BLaER1 (cell line): Measurements from ENCODE around the gene RUNDC3A.
A peak's percentile ranks its signal among the peaks of the same experiment; 100 is the strongest.

Experiments used
- H3K27ac ChIP-seq: shearing (Covaris generic); formaldehyde crosslinking; 2 replicates; pipeline ENCODE4 v1.8.1; 2022
- H3K27me3 ChIP-seq: shearing (Covaris generic); formaldehyde crosslinking; 2 replicates; pipeline ENCODE4 v1.8.1; 2022
- H3K36me3 ChIP-seq: shearing (Covaris generic); formaldehyde crosslinking; 2 replicates; pipeline ENCODE4 v1.8.1; 2022
- H3K4me1 ChIP-seq: shearing (Covaris generic); formaldehyde crosslinking; 2 replicates; pipeline ENCODE4 v1.8.1; 2022
- H3K4me2 ChIP-seq: shearing (Covaris generic); formaldehyde crosslinking; 2 replicates; pipeline ENCODE4 v1.8.1; 2022
- H3K4me3 ChIP-seq: shearing (Covaris generic); formaldehyde crosslinking; 2 replicates; pipeline ENCODE4 v1.8.1; 2022
- H3K9ac ChIP-seq: shearing (Covaris generic); formaldehyde crosslinking; 2 replicates; pipeline ENCODE4 v1.8.1; 2022
- H3K9me3 ChIP-seq: shearing (Covaris generic); formaldehyde crosslinking; 2 replicates; pipeline ENCODE4 v1.8.1; 2022
- H4K20me1 ChIP-seq: shearing (Covaris generic); formaldehyde crosslinking; 2 replicates; pipeline ENCODE4 v1.8.1; 2022
- Cebpa-rat ChIP-seq: shearing (Covaris generic); IDR thresholded peaks from 2 replicates; pipeline ENCODE4 v1.8.1; 2022

Gene RUNDC3A

DNA sequence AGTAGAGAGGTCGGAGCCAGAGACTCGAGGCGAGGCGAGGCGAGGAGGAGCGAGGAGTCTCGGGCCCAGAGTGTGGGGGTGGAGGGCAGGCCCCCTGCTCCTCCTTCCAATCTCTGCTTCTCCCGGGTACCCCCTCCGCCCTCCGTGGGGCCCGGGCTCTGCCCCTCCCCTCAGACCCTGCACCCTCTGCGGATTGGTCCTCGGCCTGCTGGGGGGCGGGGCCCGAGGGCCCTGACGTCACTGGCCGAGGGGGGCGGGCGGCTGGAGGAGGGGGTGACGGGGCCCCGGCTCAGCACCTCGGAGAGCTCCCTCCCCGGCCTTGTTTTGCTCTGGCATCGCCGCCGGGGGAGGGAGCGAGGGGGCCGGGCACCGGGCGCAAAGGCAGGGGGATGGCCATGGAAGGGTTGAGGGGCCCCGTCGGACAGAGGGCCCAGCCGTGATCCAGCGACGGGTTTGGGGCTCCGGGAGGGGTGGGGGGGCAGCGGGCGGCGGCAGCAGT lies at the start of gene RUNDC3A:
Gene RUNDC3A (plus strand): TSS at position 282 of the 499 bp plus-strand sequence. CDS start 232 bp downstream, outside the sequence.
- Histone ChIP-seq H3K4me2 (peak within 1 kb of the TSS; percentile 88), H3K9ac (no peak within 1 kb of the TSS), H3K27ac (no peak within 1 kb of the TSS), H3K27me3 (peaks cover 37% of the 10 kb centered on the region), H3K4me3 (peak within 1 kb of the TSS; percentile 61), H4K20me1 (peaks cover 27% of the 10 kb centered on the region; the same call in 1 of the 2 replicates), H3K4me1 (peaks cover 15% of the 10 kb centered on the region), H3K9me3 (no peaks in the 10 kb centered on the region), H3K36me3 (no peaks in the 10 kb centered on the region)
- TF ChIP-seq Cebpa-rat, result no peak

GRCh38 chr17:44258811-44259351 lies 49.5 kb upstream of the RUNDC3A start:
- no peak for TF ChIP-seq Cebpa-rat
- Histone ChIP-seq H3K27ac (no peak overlapping the region), H3K4me1 (peaks cover 26% of the 10 kb centered on the region), H3K4me2 (peak overlapping the region; percentile 40), H4K20me1 (no peaks in the 10 kb centered on the region), H3K27me3 (no peaks in the 10 kb centered on the region), H3K36me3 (no peaks in the 10 kb centered on the region), H3K9me3 (no peaks in the 10 kb centered on the region), H3K4me3 (no peak overlapping the region), H3K9ac (no peak overlapping the region)

DNA sequence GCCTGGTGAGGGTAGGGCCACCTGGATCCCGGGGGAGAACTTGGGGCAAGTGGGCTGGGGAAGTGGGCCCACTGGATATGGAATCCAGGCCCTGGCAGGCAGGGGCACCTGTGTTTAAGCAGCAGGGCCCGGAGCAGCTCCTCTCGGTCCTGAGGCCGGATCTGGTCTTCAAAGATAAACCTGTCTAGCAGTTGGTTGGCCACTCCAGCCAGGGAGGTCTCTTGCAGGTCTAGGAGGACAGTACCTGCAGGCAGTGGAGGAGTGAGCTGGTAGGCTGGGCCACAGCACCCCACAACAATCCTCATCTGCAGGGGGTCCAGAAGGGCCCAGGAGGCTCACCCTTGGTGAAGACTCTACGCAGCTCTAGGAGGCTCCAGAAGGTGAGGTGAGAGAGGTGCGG lies 48.1 kb upstream of the RUNDC3A start:
- no peaks in the 10 kb centered on the region for H3K36me3 ChIP-seq
- TF ChIP-seq Cebpa-rat, result no peak
- no peaks in the 10 kb centered on the region for H3K27me3 ChIP-seq
- H3K4me1 ChIP-seq, result peaks cover 28% of the 10 kb centered on the region
- H3K9ac ChIP-seq, result no peak overlapping the region
- H4K20me1 ChIP-seq, result no peaks in the 10 kb centered on the region
- H3K27ac ChIP-seq, result no peak overlapping the region
- no peak overlapping the region for H3K4me2 ChIP-seq
- H3K4me3 ChIP-seq, result no peak overlapping the region
- no peaks in the 10 kb centered on the region for H3K9me3 ChIP-seq

- Histone ChIP-seq H3K27me3 (no peaks in the 10 kb centered on the region), H3K4me3 (no peak overlapping the region), H3K9ac (no peak overlapping the region), H3K27ac (no peak overlapping the region), H3K4me1 (peaks cover 35% of the 10 kb centered on the region), H3K9me3 (no peaks in the 10 kb centered on the region), H4K20me1 (no peaks in the 10 kb centered on the region), H3K4me2 (no peak overlapping the region), H3K36me3 (no peaks in the 10 kb centered on the region)
- no peak for TF ChIP-seq Cebpa-rat
Observed at GRCh38 chr17:44262654-44263225, 45.7 kb upstream of the RUNDC3A start.

DNA sequence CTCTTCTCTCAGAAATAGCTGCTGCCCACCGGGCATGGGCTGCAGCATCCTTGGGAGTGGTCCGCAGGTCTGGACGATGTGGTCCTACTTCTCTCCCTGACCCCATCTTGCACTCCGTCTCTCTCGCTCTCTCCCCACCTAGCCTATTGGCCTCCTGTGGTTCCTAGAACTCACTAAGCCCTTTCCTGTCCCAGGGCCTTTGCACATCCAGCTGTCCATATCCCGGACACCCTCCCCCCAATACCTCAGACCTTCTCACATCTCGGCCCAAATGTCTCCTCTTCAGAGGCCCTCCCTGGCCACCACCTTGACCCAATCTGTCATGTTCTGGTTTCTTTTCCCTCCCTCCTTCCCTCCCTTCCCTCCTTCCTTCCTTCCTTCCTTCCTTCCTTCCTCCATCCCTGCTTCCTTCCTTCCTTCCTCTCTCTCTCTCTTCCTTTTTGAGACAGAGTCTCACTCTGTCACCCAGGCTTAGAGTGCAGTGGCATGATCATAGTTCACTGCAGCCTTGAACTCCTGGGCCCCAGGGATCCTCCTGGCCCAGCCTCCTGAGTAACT lies 45.0 kb upstream of the RUNDC3A start:
- Histone ChIP-seq H3K36me3 (no peaks in the 10 kb centered on the region), H3K4me3 (no peak overlapping the region), H3K27me3 (no peaks in the 10 kb centered on the region), H3K4me1 (peaks cover 32% of the 10 kb centered on the region), H3K4me2 (no peak overlapping the region), H4K20me1 (no peaks in the 10 kb centered on the region), H3K9ac (no peak overlapping the region), H3K9me3 (no peaks in the 10 kb centered on the region), H3K27ac (no peak overlapping the region)
- TF ChIP-seq Cebpa-rat, result no peak

DNA sequence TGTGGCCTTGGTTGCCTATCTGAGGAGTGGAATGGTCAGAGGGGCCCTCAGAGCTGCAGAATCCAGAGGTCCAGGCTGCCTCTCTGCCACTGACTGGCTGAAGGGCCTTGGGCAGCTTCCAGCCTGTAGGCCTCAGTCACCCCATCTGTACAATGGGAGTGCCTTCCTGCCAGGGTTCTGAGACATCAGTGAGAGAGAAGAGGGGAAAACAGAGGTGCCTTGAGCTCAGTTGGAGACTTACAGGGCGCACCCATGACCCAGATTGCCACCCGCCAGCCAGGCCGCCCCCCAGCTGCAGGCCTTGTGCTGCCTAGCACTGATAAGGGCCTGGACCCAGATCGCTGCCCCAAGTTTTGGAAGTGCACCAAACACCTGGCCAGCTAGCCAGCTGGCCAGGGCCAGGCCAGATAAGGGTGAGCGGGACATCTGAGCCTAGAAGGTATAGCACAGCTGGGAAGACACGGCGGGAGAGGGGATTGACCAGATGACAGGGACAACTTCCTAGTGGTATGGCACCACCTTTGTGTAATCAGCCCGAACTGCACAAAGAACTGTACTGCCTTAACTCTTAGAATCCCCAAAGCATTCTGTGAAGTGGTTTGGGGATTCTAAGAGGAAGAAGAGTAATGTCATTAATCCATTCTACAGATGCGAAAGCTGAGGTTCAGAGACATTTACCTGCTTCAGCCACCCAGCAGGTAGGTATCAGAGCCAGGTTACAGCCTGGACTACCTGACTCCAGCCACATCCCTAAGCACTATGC lies 41.8 kb upstream of the RUNDC3A start:
- no peaks in the 10 kb centered on the region for H4K20me1 ChIP-seq
- H3K9me3 ChIP-seq, result no peaks in the 10 kb centered on the region
- H3K27ac ChIP-seq, result no peak overlapping the region
- H3K4me2 ChIP-seq, result no peak overlapping the region; the same call in 1 of the 2 replicates
- peaks cover 52% of the 10 kb centered on the region for H3K4me1 ChIP-seq
- H3K9ac ChIP-seq, result no peak overlapping the region
- no peak for TF ChIP-seq Cebpa-rat
- H3K27me3 ChIP-seq, result no peaks in the 10 kb centered on the region
- no peak overlapping the region for H3K4me3 ChIP-seq
- H3K36me3 ChIP-seq, result no peaks in the 10 kb centered on the region

GRCh38 chr17:44267165-44267455 lies 41.3 kb upstream of the RUNDC3A start:
- Histone ChIP-seq H3K4me3 (no peak overlapping the region), H4K20me1 (no peaks in the 10 kb centered on the region), H3K9me3 (no peaks in the 10 kb centered on the region), H3K36me3 (no peaks in the 10 kb centered on the region), H3K4me1 (peaks cover 57% of the 10 kb centered on the region), H3K27ac (no peak overlapping the region), H3K27me3 (no peaks in the 10 kb centered on the region), H3K9ac (no peak overlapping the region), H3K4me2 (no peak overlapping the region)
- no peak for TF ChIP-seq Cebpa-rat

DNA sequence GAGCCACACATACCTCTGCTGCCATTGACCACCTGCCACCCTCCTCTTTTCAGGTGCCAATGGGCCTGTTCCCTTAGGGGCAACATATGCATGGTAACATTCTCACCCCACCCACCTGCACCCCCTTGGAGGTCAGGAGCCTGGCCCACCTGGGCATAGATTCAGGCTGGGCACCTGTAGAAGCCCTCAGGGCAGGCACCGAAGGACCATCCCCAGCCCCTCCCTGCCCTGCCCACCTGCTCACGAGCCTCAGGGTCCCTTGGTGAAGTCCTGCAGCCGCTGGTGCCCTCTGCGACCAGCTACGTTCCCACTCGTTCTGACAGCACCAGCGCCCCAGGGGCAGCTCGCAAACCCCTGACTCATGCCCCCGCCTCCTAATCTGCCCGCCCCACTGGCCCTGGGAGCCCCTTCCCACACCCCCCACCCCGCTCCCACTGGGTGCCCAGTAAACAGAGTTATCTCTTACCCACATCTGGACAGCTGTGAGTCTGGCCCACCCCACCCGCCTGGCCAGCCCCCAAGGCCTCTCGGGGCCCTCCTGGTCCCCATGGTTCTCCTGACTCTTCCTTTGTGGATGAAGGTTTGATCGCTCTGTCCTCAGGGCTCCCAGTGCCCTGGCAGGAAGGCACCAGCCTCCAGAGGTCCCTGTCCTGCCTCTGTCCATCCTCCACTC lies 40.4 kb upstream of the RUNDC3A start, which contains the start of gene SLC4A1:
Gene SLC4A1 (minus strand): TSS at position 318 of the 673 bp plus-strand sequence. CDS start 5,269 bp downstream, outside the sequence.
- Histone ChIP-seq H3K27ac (no peak within 1 kb of the TSS), H4K20me1 (no peaks in the 10 kb centered on the region), H3K36me3 (no peaks in the 10 kb centered on the region), H3K4me2 (no peak within 1 kb of the TSS), H3K9me3 (no peaks in the 10 kb centered on the region), H3K4me3 (no peak within 1 kb of the TSS), H3K9ac (no peak within 1 kb of the TSS), H3K4me1 (peaks cover 66% of the 10 kb centered on the region), H3K27me3 (no peaks in the 10 kb centered on the region)
- no peak for TF ChIP-seq Cebpa-rat

DNA sequence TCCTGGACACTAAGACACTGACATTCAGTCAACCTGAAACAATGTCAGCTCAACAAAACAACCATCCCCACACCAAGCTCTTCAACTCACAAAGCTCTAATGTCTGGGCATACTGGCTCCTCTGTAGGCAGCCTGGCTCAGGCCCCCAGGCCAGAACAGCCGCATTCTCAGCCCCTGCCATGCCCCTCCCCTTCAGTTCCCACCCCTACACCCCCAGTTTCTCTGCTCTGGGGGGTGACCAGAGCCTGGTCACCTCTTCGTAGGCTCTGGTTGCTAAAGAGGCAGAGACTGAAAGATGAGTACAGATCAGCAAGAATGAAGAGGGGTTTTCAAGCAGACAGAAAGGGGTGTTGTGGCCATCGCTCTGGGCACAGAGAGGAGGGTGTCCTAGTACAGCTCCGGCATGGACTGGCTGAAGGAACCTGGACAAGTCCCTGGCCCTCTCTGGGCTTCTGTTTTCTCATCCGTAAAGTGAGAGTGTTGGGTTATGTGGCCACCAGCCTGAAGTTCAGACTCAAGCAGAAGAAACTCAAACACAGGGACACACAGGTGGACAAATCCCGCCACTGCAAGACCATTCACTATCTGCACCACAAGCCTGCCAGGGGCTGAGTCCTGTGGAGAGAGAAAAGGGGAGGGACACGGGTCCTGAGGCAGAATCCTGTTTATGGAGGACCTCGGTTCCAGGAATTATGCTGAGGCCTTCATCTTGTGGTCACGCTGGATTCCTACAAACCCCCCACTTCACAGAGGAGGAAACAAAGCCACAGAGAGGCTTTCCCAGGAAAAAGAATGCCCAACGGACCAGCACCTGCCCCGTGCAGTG lies 39.5 kb upstream of the RUNDC3A start:
- H3K27me3 ChIP-seq, result no peaks in the 10 kb centered on the region
- H3K9ac ChIP-seq, result no peak overlapping the region
- no peak for TF ChIP-seq Cebpa-rat
- no peaks in the 10 kb centered on the region for H4K20me1 ChIP-seq
- H3K4me3 ChIP-seq, result no peak overlapping the region
- peaks cover 67% of the 10 kb centered on the region for H3K4me1 ChIP-seq
- H3K9me3 ChIP-seq, result no peaks in the 10 kb centered on the region
- peak overlapping the region; percentile 90 for H3K4me2 ChIP-seq
- H3K36me3 ChIP-seq, result no peaks in the 10 kb centered on the region
- H3K27ac ChIP-seq, result 0 out of 2 replicates have a peak overlapping the region, but pooled peaks have one; percentile 38
